ENCODE measurements around the gene PCDHB1. TPM values are rescaled to one million over a fixed set of nuclear protein-coding genes. Genes with fewer than 3 reads are reported as not detected.
A peak's percentile ranks its signal among the peaks of the same experiment; 100 is the strongest.

PCDHB1 gene
- total RNA-seq (2021), result not detected in 2 replicates
- Bru-seq, nascent RNA, result not detected
- BruChase-seq, experiment 1, labeled RNA remaining after a 2-hour chase, result not detected
- BruChase-seq, experiment 2, labeled RNA remaining after a 6-hour chase, result not detected
- long read RNA-seq, result 0 reads

- TF ChIP-seq, protein P1, sequence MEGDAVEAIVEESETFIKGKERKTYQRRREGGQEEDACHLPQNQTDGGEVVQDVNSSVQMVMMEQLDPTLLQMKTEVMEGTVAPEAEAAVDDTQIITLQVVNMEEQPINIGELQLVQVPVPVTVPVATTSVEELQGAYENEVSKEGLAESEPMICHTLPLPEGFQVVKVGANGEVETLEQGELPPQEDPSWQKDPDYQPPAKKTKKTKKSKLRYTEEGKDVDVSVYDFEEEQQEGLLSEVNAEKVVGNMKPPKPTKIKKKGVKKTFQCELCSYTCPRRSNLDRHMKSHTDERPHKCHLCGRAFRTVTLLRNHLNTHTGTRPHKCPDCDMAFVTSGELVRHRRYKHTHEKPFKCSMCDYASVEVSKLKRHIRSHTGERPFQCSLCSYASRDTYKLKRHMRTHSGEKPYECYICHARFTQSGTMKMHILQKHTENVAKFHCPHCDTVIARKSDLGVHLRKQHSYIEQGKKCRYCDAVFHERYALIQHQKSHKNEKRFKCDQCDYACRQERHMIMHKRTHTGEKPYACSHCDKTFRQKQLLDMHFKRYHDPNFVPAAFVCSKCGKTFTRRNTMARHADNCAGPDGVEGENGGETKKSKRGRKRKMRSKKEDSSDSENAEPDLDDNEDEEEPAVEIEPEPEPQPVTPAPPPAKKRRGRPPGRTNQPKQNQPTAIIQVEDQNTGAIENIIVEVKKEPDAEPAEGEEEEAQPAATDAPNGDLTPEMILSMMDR (conservative IDR thresholded peaks at IDR 0.05), result no peak
- no peak for TF ChIP-seq EZH2 (IDR thresholded peaks at IDR 0.05; ENCODE audit: low read depth)
- Histone ChIP-seq H3K27ac (no peak within 1 kb of the TSS), H3K36me3 (ENCODE audit: low read depth) (no peaks in the 10 kb centered on the region), H4K20me1 (ENCODE audit: insufficient read depth) (no peaks in the 10 kb centered on the region), H3K9me3 (ENCODE audit: insufficient read depth, low read depth) (no peaks in the 10 kb centered on the region), H3F3A (ENCODE audit: insufficient read depth, low read depth) (no peaks in the 10 kb centered on the region), H3K79me2 (ENCODE audit: low read depth) (no peaks in the 10 kb centered on the region), H3K4me2 (no peak within 1 kb of the TSS), H3K27me3 (ENCODE audit: insufficient read depth, low read depth) (peaks cover 12% of the 10 kb centered on the region; the same call in 1 of the 2 replicates), H3K4me3 (no peak within 1 kb of the TSS), H2AFZ (no peak within 1 kb of the TSS), H3K9me2 (ENCODE audit: insufficient read depth) (no peaks in the 10 kb centered on the region), H3K4me1 (replicated peaks; ENCODE audit: insufficient read depth) (no peaks in the 10 kb centered on the region)
- intact Hi-C loops (cut with micrococcal nuclease; ENCODE audit: unreplicated experiment), result no loop called here
- CTCF ChIA-PET, result no interaction called here
- DNase-seq, result no peak
- BruUV-seq (replicated peaks), result no TSS peak
- POLR2A ChIA-PET (ENCODE audit: unreplicated experiment), result no interaction called here
Observed at GRCh38 chr5:141050622-141051520, at the start of gene PCDHB1. PCDHB1 (plus strand) TSS chr5:141051374; CDS start chr5:141051471, 97 bp downstream.

DNA sequence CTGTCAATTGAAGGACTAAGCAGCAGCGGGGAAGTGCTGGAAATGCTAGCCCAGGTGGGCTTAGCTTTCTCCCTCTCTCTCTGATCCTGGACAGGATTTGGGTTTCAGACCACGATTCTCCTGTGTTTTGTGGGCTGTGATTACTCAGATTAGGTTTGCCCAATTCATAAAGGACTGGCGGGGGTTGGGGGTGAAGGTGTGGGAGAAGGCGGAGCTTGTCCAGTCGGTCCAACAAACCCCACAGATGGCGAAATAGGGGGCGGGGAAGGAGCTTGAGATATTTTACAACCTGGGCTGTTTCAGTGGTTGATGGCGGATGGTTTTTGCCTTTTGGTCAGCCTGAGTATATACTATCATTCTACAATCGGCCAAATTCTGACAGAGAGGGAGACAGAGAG is 49.7 kb upstream of the PCDHB1 start:
- Histone ChIP-seq H3K27ac (peak overlapping the region; percentile 43), H3K27me3 (ENCODE audit: insufficient read depth, low read depth) (no peaks in the 10 kb centered on the region), H3K9me2 (ENCODE audit: insufficient read depth) (no peaks in the 10 kb centered on the region; the same call in 1 of the 2 replicates), H3K36me3 (ENCODE audit: low read depth) (no peaks in the 10 kb centered on the region), H3K4me3 (peak overlapping the region; percentile 41; the same call in 1 of the 2 replicates), H3F3A (ENCODE audit: insufficient read depth, low read depth) (peaks cover 9% of the 10 kb centered on the region; the same call in 1 of the 2 replicates), H3K4me1 (replicated peaks; ENCODE audit: insufficient read depth) (peaks cover 16% of the 10 kb centered on the region; the same call in 1 of the 2 replicates), H4K20me1 (ENCODE audit: insufficient read depth) (no peaks in the 10 kb centered on the region), H3K9me3 (ENCODE audit: insufficient read depth, low read depth) (no peaks in the 10 kb centered on the region), H2AFZ (peak overlapping the region; percentile 46), H3K79me2 (ENCODE audit: low read depth) (no peaks in the 10 kb centered on the region), H3K4me2 (peak overlapping the region; percentile 48)
- CTCF ChIA-PET, result no interaction called here
- peak; percentile 41 to 67 for DNase-seq
- intact Hi-C loops (cut with micrococcal nuclease; ENCODE audit: unreplicated experiment), result no loop called here
- POLR2A ChIA-PET (ENCODE audit: unreplicated experiment), result interaction anchor here (0.6 to 0.7 kb wide), 2 partner anchors 28 to 412 kb away, joined by 3 to 11 read pairs; no protein-coding TSS in a partner anchor
- TF ChIP-seq, protein P1 (conservative IDR thresholded peaks at IDR 0.05), result no peak
- BruUV-seq (replicated peaks), result TSS peak; percentile 55

DNA sequence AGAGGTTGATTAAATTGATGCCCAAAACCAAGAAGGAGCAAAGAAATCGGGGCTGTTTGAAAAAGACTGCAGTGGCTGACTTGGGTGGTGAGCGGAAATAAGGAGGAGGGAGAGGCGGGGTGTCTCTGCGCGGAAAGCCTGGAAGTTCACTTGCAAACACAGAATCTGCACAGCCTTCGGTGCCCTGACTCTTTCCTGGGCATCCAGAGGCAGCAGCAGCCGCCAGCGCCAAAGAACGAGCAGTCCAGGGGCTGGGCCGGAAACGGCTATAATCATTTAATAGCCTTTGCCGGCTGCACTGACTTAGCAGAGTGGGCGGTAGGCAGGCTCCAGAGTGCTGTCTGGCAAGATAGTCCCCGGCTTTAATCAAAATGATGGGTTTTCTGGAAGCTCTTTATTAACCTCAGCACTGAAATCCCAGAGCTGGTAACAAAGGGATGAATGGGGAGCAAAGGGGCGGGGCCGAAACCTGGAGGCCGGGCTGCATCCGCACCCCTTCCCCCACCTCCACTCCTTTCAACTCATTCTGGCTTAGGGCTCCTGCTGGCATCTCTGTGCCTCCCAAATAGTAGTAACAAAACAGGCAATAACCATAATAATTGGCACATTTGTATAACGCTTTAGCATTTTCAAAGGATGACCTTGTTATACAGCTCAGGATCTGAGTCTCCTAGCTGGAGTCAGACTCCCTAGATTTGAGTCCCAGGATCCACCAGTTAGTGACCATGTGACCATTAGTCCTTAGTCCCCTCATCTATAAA is 49.1 kb upstream of the PCDHB1 start:
- Histone ChIP-seq H3K9me2 (ENCODE audit: insufficient read depth) (no peaks in the 10 kb centered on the region; the same call in 1 of the 2 replicates), H3K4me2 (peak overlapping the region; percentile 48; the same call in 1 of the 2 replicates), H3K4me3 (peak overlapping the region; percentile 41; the same call in 1 of the 2 replicates), H2AFZ (peak overlapping the region; percentile 46), H3K79me2 (ENCODE audit: low read depth) (no peaks in the 10 kb centered on the region), H3K36me3 (ENCODE audit: low read depth) (no peaks in the 10 kb centered on the region), H3K4me1 (replicated peaks; ENCODE audit: insufficient read depth) (peaks cover 16% of the 10 kb centered on the region; the same call in 1 of the 2 replicates), H3K27me3 (ENCODE audit: insufficient read depth, low read depth) (no peaks in the 10 kb centered on the region), H3F3A (ENCODE audit: insufficient read depth, low read depth) (peaks cover 9% of the 10 kb centered on the region; the same call in 1 of the 2 replicates), H3K9me3 (ENCODE audit: insufficient read depth, low read depth) (no peaks in the 10 kb centered on the region), H4K20me1 (ENCODE audit: insufficient read depth) (no peaks in the 10 kb centered on the region), H3K27ac (peak overlapping the region; percentile 43; the same call in 1 of the 2 replicates)
- no peak for TF ChIP-seq EZH2 (IDR thresholded peaks at IDR 0.05; ENCODE audit: low read depth)
- TF ChIP-seq, protein P1 (conservative IDR thresholded peaks at IDR 0.05), result no peak
- CTCF ChIA-PET, result no interaction called here
- POLR2A ChIA-PET (ENCODE audit: unreplicated experiment), result interaction anchor here (0.6 to 0.7 kb wide), 2 partner anchors 28 to 413 kb away, joined by 3 to 11 read pairs; no protein-coding TSS in a partner anchor
- TSS peak; percentile 64 for BruUV-seq (replicated peaks)
- peak in 1 of 2 experiments; percentile 37 for DNase-seq
- intact Hi-C loops (cut with micrococcal nuclease; ENCODE audit: unreplicated experiment), result no loop called here
